GM21515 (cell line): Measurements from ENCODE around the gene DLL4.

ENCODE experiments used
- ATAC-seq: cut with Tn5 transposase; IDR thresholded peaks from one replicate; pipeline ENCODE4 v1.9.1; 2021; ENCODE audit not compliant: unreplicated experiment

Gene DLL4

GRCh38 chr15:40986820-40987219, 57.7 kb downstream of the DLL4 start:
- ATAC-seq: no peak

- no peak for ATAC-seq
Measured at GRCh38 chr15:40988156-40988555, 59.0 kb downstream of the DLL4 start.
